Ovary (tissue), 3 donors: Measurements from ENCODE around the gene SMARCC1.

Source experiments
- EP300 ChIP-seq: sonication (generic); formaldehyde crosslinking; IDR thresholded peaks from one replicate; pipeline ENCODE4 v1.6.1; 2017; ENCODE audit warnings: antibody characterized with exemption
- TF ChIP-seq, protein P1 (sequence below), 3 donors: fragments of 450-650 bp in 2 of 3; fragments of 200-600 bp in 1 of 3; IDR thresholded peaks; one replicate each; pipeline versions ENCODE4 v1.5.1 to v1.8.0; 2016 to 2022; ENCODE audit warnings: antibody characterized with exemption in 3 of 3, mild to moderate bottlenecking in 1 of 3
- donor health status: DM: no; HTN: no; CAD: no.

DNA sequence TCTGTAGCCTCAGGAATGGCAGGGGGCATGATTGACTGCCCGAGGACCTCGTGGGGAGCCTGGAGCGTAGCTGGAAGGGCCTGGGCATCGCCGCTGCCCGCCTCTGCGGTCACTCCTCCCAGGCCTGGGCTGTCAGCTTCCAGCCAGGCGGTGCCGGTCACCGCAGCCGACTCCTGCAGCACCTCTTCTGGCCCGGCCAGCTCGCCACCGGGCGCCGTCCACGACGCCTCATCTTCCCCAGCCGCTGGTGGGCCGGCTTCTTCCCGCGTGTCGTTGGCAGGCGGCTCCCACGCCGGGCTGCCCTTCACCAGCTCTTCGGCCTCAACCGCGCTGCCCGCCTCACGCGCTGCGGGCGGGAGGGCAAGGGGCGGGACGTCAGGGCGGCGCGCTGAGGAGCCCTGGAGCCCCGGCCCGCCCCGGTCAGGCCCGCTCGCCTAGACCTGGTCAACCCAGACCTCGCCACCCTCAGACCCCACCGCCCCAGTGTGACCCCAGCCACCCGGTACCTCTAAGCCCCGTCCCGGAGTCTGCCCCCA, 204.0 kb downstream of the SMARCC1 start:
- TF ChIP-seq, protein P1, sequence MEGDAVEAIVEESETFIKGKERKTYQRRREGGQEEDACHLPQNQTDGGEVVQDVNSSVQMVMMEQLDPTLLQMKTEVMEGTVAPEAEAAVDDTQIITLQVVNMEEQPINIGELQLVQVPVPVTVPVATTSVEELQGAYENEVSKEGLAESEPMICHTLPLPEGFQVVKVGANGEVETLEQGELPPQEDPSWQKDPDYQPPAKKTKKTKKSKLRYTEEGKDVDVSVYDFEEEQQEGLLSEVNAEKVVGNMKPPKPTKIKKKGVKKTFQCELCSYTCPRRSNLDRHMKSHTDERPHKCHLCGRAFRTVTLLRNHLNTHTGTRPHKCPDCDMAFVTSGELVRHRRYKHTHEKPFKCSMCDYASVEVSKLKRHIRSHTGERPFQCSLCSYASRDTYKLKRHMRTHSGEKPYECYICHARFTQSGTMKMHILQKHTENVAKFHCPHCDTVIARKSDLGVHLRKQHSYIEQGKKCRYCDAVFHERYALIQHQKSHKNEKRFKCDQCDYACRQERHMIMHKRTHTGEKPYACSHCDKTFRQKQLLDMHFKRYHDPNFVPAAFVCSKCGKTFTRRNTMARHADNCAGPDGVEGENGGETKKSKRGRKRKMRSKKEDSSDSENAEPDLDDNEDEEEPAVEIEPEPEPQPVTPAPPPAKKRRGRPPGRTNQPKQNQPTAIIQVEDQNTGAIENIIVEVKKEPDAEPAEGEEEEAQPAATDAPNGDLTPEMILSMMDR (IDR thresholded peaks at IDR 0.05), result no peak
- no peak for TF ChIP-seq EP300
